ENCODE results near the gene MPHOSPH8.
"Not testable (repeated sequence)": the region's sequence is repeated elsewhere in the genome, so short reads cannot be mapped to it uniquely, and the experiment has no call there.

The MPHOSPH8 gene

GRCh38 chr13:19632915-19633478 lies 462 bp upstream of the MPHOSPH8 start:
- DNase-seq = no peak

GRCh38 chr13:19634256-19634740 lies 839 bp downstream of the MPHOSPH8 start:
- DNase-seq = no peak

- DNase-seq = not testable (repeated sequence)
These were observed 2.5 kb downstream of the MPHOSPH8 start for GRCh38 chr13:19635926-19636325.

- DNase-seq = no peak
These were observed 10.2 kb downstream of the MPHOSPH8 start for GRCh38 chr13:19643652-19644051.

- no peak for DNase-seq
These were observed 11.5 kb downstream of the MPHOSPH8 start for GRCh38 chr13:19645000-19645399.

GRCh38 chr13:19646063-19646462 lies 12.6 kb downstream of the MPHOSPH8 start:
- no peak for DNase-seq

- DNase-seq = no peak
These were observed 17.3 kb downstream of the MPHOSPH8 start for GRCh38 chr13:19650742-19651141.

- no peak for DNase-seq
These were observed 24.6 kb downstream of the MPHOSPH8 start for GRCh38 chr13:19657872-19658591.

- DNase-seq = no peak
These were observed 25.4 kb downstream of the MPHOSPH8 start for GRCh38 chr13:19658831-19659230.

- no peak for DNase-seq
These were observed 27.7 kb downstream of the MPHOSPH8 start for GRCh38 chr13:19661126-19661525.

GRCh38 chr13:19661561-19661960 lies 28.1 kb downstream of the MPHOSPH8 start:
- no peak for DNase-seq

- no peak for DNase-seq
These were observed 30.0 kb downstream of the MPHOSPH8 start for GRCh38 chr13:19663416-19663979.

- no peak for DNase-seq
These were observed 31.2 kb downstream of the MPHOSPH8 start for GRCh38 chr13:19664481-19665230.

- no peak for DNase-seq
These were observed 32.0 kb downstream of the MPHOSPH8 start for GRCh38 chr13:19665427-19665859.

GRCh38 chr13:19668778-19669177 lies 35.3 kb downstream of the MPHOSPH8 start:
- no peak for DNase-seq

- DNase-seq = no peak
These were observed 36.7 kb downstream of the MPHOSPH8 start for GRCh38 chr13:19670147-19670546.

GRCh38 chr13:19672990-19673389 lies 39.5 kb downstream of the MPHOSPH8 start:
- DNase-seq = no peak

GRCh38 chr13:19673473-19674430 lies 40.3 kb downstream of the MPHOSPH8 start:
- DNase-seq = no peak

- DNase-seq = no peak
These were observed 41.4 kb downstream of the MPHOSPH8 start for GRCh38 chr13:19674898-19675297.

- no peak for DNase-seq
These were observed 42.7 kb downstream of the MPHOSPH8 start for GRCh38 chr13:19676168-19676567.

GRCh38 chr13:19680751-19681150 lies 47.3 kb downstream of the MPHOSPH8 start:
- DNase-seq = no peak

GRCh38 chr13:19681517-19681916 lies 48.1 kb downstream of the MPHOSPH8 start:
- DNase-seq = no peak

All from NCI-H510A (cell line).